Measurements from ENCODE around the gene RETN.

DNA sequence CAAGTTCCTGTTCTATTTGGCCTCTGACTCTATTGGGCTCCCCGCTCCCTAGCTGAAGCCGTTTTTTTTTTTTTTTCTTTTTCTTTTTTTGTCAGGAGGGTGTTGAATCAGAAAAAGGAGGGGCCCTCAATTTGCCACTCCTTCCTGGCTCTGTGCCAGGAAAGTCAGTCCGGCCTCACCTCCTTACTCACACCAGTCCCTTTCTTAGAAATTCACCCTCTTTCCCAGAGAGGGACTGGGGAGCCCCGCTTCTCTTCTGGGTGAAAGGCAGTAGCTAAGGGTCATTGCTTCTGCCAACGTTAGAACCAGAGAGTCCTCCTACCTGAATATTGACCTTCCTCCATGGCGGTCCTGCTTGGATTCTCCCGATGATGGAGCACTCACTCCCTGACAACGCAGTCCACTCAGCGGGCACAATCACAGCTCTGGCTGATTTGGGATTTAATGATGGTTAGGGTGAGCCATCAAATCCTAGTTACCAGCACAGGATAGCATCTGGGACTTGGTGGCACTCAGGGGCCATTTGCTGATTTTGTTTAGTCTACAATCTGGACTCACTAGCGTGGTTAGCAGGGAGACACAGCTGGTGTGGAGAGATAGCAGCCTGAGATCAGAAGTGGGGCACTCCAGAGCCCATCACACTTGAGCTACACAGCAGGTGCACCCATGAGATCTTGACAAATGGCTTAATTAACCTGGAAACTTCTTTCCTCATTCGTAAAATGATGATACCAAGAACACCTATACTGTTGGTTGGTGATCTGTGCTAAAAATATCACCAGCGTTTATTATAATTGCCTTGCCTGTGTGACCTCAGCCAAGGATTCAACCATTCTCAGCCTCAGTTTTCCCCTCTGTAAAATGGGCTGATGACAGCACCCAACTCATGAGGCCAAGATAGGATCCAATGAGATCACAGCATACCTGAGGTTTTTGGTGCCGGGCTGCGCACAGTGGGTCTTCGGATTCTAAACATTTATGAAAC is 30.9 kb downstream of the RETN start:
- TF ChIP-seq POLR2A (IDR thresholded peaks at IDR 0.05): no peak
- TF ChIP-seq, protein P1, sequence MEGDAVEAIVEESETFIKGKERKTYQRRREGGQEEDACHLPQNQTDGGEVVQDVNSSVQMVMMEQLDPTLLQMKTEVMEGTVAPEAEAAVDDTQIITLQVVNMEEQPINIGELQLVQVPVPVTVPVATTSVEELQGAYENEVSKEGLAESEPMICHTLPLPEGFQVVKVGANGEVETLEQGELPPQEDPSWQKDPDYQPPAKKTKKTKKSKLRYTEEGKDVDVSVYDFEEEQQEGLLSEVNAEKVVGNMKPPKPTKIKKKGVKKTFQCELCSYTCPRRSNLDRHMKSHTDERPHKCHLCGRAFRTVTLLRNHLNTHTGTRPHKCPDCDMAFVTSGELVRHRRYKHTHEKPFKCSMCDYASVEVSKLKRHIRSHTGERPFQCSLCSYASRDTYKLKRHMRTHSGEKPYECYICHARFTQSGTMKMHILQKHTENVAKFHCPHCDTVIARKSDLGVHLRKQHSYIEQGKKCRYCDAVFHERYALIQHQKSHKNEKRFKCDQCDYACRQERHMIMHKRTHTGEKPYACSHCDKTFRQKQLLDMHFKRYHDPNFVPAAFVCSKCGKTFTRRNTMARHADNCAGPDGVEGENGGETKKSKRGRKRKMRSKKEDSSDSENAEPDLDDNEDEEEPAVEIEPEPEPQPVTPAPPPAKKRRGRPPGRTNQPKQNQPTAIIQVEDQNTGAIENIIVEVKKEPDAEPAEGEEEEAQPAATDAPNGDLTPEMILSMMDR (IDR thresholded peaks at IDR 0.05): no peak
